Measurements from ENCODE around the gene KIF3C.

DNA sequence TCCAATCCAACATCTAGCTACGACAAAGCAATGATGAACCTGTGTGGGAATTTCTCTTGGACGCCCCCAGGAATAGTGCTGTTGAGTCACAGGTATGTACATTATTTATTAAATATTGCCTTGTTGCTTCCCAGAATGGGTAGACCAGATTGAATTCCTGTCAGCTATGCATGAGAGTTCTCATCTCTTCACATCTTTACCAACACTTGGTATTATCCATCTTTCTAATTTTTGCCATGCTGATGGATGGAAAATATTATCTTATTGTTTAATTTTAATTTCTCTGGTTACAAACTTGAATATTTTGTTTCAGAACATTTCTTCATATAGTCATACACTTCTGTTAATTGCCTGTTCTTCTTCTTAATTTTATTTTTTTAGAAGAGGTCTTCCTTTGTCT lies 42.0 kb upstream of the KIF3C start:
- TF ChIP-seq HOXB13 (CRISPR knock-in tag; IDR thresholded peaks at IDR 0.05; ENCODE audit: low read depth) (no peak), POLR2A (IDR thresholded peaks at IDR 0.05; ENCODE audit: low read length) (no peak), ZFP36 (IDR thresholded peaks at IDR 0.05; ENCODE audit: borderline replicate concordance, partially characterized antibody) (no peak), MAFK (IDR thresholded peaks at IDR 0.05; ENCODE audit: partially characterized antibody) (no peak), EP300 (IDR thresholded peaks at IDR 0.05) (no peak), CHD2 (IDR thresholded peaks at IDR 0.05; ENCODE audit: low read length, partially characterized antibody) (no peak), MYC (IDR thresholded peaks at IDR 0.05; ENCODE audit: borderline replicate concordance, low read length) (no peak), TP53 (CRISPR knock-in tag; IDR thresholded peaks at IDR 0.05) (no peak), RCOR1 (IDR thresholded peaks at IDR 0.05; ENCODE audit: low read depth, low read length) (no peak), CEBPB (IDR thresholded peaks at IDR 0.05) (no peak)
- TF ChIP-seq, protein P1, sequence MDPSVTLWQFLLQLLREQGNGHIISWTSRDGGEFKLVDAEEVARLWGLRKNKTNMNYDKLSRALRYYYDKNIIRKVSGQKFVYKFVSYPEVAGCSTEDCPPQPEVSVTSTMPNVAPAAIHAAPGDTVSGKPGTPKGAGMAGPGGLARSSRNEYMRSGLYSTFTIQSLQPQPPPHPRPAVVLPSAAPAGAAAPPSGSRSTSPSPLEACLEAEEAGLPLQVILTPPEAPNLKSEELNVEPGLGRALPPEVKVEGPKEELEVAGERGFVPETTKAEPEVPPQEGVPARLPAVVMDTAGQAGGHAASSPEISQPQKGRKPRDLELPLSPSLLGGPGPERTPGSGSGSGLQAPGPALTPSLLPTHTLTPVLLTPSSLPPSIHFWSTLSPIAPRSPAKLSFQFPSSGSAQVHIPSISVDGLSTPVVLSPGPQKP (IDR thresholded peaks at IDR 0.05; ENCODE audit: low read depth, low read length) = no peak
- TF ChIP-seq, protein P2, sequence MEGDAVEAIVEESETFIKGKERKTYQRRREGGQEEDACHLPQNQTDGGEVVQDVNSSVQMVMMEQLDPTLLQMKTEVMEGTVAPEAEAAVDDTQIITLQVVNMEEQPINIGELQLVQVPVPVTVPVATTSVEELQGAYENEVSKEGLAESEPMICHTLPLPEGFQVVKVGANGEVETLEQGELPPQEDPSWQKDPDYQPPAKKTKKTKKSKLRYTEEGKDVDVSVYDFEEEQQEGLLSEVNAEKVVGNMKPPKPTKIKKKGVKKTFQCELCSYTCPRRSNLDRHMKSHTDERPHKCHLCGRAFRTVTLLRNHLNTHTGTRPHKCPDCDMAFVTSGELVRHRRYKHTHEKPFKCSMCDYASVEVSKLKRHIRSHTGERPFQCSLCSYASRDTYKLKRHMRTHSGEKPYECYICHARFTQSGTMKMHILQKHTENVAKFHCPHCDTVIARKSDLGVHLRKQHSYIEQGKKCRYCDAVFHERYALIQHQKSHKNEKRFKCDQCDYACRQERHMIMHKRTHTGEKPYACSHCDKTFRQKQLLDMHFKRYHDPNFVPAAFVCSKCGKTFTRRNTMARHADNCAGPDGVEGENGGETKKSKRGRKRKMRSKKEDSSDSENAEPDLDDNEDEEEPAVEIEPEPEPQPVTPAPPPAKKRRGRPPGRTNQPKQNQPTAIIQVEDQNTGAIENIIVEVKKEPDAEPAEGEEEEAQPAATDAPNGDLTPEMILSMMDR (IDR thresholded peaks at IDR 0.05) = no peak

All from A549 (cell line).